HG02678 (cell line): Measurements from ENCODE around the gene OR2T3.
"Not testable (repeated sequence)": the region's sequence is repeated elsewhere in the genome, so short reads cannot be mapped to it uniquely, and the experiment has no call there.

Experiments used
- ATAC-seq: cut with Tn5 transposase; IDR thresholded peaks from one replicate; pipeline ENCODE4 v1.9.1; 2021; ENCODE audit warnings: mild to moderate bottlenecking, moderate library complexity; ENCODE audit not compliant: unreplicated experiment

OR2T3 gene, protein sequence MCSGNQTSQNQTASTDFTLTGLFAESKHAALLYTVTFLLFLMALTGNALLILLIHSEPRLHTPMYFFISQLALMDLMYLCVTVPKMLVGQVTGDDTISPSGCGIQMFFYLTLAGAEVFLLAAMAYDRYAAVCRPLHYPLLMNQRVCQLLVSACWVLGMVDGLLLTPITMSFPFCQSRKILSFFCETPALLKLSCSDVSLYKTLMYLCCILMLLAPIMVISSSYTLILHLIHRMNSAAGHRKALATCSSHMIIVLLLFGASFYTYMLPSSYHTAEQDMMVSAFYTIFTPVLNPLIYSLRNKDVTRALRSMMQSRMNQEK

DNA sequence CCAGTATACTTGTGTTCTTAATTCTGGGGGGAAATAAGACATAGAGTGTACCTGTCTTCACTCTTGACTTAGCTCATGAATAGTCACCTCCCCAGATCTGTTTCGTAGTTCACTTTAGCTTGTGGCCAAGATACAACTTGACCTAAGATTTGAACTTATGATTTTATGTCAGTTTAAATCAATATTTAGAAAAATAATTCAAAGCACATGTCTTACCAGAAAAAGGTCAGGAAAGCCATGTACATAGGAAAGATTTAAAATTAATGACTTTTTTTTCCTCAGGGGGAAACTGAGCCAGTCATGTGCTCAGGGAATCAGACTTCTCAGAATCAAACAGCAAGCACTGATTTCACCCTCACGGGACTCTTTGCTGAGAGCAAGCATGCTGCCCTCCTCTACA is at the start of gene OR2T3:
Gene OR2T3, plus strand, starts transcription at position 301 of the 400 bp plus-strand sequence. Its CDS starts 0 bp downstream, at position 301.
- ATAC-seq: not testable (repeated sequence)

DNA sequence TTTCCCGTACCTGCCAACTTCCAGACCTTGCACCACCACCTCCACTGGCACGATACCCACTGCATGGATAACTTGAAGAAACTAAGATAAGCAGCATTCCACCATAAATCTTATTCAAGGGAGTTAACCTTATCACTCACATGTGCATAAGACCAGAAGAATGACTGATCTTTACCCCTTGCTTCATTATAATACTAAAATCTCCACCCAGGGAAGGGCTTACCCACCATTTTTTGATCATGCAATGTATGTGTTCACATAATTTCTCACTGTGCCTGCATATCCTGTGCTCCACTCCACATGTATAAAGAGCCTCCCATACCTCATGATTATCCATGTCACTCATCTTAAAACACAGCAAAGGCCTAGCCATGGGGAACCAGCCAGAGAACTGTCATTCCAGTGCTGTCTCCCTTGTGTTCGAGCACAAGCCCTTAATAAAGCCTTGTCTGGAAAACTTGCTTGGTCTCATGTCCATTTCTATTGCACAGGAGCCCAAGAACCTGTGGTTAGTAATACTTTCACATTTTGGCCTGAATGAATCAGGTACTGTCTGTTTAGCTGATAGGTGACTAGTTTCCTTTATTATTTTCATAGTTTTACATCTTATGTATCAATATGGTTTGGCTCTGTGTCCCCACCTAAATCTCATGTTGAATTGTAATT is 45.5 kb upstream of the OR2T3 start:
- ATAC-seq: peak; percentile 49

DNA sequence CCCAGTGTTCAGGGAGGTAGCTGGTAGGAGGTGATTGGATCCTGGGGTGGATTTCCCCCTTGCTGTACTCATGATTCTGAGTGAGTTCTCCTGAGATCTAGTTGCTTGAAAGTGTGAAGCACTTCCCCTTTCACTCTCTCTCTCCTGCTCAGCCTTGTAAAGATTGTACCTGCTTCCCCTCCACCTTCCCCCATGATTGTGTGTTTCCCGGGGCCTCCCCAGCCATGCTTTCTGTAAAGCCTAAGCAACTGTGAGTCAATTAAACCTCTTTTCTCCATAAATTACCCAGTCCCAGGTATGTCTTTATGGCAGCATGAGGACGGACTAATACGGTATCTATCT is 45.0 kb upstream of the OR2T3 start:
- peak; percentile 97 for ATAC-seq

DNA sequence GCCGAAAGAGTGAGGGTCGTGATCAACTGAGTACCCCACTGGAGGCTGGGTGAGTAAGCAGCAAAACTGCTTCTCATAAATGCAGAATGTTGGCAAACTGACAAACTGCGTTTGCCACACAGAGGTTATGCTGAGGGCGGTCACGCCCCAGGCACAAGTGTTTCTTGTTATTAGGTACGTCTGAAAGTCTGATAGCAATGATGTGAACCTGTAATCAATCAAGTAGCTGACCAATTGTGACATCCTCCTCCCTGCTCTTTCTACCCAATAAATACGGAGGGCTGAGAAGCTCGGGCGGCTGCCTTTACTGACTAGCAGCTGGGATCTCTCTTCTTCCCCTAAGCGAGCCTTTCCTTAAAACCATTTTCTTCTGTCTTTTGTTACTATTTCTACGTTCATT is 41.5 kb upstream of the OR2T3 start:
- not testable (repeated sequence) for ATAC-seq

DNA sequence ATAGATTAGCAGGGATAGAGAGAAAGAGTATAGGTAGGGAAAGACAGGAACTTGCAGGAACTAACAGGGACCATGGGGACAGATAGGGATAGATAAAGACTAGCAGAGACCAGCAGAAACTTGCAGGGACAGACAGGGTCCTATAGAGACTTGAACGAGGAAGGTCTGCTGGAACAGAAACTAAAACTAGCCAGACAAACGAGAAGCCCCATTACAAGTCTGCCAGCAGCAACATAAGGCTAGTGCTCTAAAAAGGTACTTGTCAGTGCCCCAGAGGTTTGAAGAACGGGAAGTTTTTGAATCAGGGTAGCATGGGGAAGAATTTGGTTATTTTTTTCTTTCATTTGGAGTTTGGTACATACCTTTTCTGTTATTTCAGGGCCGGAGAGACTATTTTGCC is 41.0 kb upstream of the OR2T3 start:
- ATAC-seq: not testable (repeated sequence)

DNA sequence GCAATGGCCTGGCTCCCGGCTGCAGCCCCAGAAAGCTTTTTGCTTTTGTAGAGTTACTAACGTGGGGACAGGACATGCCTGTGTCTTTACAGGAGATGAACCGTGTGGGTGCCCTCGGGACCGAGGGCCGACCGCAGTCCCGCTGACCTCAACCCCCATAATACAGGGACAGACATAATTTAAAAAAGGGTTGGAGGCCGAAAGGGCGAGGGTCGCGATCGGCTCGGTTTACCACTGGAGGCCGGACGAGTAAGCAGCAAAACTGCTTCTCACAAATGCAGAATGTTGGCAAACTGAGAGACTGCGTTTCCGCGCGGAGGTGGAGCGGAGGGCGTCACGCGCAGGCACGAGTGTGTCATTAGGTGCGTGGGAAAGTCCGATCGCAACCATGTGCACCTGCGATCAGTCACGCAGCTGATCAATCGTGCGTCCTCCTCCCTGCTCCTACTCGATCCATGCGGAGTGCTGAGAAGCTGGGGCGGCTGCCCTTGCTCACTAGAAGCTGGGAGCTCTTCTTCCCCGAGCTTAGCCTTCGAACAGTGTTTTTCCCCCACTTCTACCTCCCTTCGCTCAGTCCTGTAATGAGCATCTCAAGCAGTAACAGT is 39.2 kb upstream of the OR2T3 start:
- ATAC-seq: not testable (repeated sequence)

DNA sequence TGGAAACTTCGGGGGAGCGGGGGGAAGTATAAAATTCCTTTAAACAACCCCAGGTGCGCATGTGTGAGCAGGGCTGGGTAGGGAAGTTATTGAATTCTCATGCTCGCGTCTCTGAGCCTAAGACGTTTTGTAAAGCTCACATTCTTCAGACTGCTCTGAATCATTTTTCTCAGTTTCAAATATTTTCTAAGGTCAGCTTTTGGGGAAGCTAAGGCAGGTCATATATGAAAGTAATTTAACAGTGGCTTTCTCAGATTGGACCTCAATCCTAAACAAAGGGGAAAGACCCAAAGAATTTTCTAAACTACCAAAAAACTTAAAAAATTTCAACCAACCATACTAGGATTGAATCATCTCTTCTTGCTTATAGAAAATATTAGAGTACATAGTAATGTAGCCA is 38.2 kb upstream of the OR2T3 start:
- not testable (repeated sequence) for ATAC-seq

DNA sequence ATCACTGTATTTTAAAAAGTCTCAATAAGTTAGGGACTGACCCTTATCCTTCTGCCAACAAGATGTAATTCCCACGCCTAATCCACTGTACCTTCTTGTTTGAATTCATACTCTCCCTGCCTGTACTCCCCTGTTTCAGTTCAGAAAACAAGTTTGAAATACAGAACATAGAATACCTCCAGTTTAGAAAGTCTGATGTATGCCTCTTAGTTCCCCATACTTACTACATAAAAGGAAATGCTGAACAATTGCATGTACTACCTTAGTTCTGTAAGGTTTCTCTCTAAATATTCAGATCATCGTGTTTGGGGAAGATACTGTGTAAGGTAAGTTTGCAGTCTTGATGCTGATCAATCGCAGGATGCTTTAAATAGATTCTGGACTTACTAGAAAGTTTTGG is 36.8 kb upstream of the OR2T3 start:
- peak; percentile 53 for ATAC-seq

DNA sequence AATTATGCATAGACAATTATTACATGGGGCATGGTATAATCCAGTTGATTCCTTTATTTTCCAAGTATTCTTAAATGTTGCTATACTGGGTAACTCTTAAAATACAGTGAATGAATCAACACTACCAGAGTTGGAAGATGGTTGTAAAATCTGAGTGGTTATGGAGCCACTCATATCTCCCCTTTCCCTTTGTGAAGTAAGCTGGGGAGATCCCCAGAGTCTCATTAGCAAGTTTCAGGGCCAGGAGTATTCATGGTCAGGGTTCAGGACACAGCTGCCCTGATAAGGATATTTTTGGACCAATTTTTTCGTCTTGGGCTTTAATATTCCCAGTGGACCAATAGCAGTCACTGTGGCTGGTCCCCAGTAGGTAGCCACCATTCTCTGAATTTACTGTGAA is 34.5 kb upstream of the OR2T3 start:
- not testable (repeated sequence) for ATAC-seq

DNA sequence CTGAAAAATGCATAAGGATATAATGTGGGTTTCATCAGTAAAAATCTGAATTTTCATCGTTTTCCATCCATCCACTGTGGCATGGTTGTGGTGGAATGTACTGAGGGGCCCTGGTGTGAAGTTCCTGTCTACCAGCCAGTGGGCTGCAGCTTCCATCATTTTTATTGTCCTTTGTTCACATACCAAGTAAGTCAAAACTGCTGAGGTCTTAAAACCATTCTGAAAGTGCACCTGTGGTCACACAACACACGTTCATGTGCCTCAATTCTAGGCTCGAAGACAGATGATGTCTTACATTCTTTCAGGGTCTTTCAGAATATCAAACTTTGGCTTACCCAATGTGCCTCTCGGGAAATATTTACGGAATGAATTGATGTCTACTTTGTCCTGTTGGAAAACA is 33.9 kb upstream of the OR2T3 start:
- not testable (repeated sequence) for ATAC-seq

DNA sequence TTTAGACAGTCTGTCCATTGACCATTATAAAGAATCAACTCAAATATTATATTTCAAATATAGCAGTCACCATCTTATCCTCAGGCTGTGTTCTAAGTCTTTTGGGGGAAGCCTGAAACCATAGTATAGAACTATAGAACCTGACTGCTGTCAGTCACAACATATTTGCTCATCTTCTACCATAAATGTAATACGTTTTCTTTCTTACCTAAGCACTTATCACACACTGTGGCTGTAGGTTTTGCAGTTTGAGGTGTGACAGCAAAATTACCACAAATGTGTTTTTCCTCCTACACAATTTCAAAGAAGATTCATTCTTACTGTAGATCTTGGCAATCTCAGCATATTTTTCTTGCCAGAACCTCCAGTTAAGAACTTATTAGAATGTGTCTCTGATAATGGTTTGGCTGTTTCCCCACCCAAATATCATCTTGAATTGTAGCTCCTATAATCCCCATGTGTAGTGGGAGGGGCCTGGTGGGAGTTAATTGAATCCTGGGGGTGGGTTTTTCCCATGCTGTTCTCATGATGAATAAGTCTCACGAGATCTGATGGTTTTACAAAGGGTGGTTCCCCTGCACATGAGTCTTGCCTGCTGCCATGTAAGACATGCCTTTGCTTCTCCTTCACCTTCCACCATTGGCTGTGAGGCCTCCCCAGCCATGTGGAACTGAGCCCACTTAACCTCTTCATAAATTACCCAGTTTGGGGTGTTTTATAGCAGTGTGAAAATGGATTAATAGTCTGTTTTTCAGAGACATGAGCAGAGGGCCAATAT is 30.5 kb upstream of the OR2T3 start:
- ATAC-seq: not testable (repeated sequence)

DNA sequence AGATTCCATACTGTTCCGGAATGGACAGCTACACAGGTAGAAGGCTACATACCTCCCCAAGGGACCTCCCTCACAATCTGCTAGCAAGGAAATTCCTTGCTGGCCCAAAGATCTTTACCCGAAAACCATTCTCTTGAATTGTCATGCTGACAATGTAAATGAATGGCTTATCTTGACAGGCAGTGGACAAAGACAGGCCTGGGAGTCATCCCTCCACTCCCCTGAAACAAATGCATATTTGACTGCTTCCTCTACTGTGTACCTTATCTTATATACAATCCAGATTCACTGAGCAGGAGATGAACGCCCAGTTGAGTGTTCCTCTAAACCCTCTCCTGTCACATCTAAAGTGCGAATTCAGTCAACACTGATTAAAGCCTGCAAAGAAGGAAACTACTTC is 28.5 kb upstream of the OR2T3 start:
- not testable (repeated sequence) for ATAC-seq

DNA sequence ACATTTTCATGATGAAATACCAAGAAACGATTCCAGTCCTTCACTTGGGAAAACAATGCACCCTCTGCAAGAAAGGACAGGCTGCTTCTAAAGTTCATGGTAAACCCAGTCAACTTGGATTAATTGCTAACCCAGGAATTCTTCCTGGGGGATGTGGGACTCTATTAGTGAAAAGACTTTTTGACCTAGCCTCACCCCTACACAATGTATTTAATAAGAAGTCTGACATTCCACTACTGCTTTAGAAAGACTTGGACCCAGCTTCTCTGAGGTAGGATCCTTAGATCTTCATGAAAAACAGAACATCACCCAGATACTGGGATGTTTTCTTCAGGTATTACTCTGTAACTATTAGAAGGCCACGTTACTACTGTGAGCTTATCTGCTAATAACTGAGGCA is 27.8 kb upstream of the OR2T3 start, which contains the start of gene OR2T2:
Gene OR2T2, plus strand, starts transcription at position 239 of the 400 bp plus-strand sequence. CDS start 7,161 bp downstream, outside the sequence.
- ATAC-seq: not testable (repeated sequence)

DNA sequence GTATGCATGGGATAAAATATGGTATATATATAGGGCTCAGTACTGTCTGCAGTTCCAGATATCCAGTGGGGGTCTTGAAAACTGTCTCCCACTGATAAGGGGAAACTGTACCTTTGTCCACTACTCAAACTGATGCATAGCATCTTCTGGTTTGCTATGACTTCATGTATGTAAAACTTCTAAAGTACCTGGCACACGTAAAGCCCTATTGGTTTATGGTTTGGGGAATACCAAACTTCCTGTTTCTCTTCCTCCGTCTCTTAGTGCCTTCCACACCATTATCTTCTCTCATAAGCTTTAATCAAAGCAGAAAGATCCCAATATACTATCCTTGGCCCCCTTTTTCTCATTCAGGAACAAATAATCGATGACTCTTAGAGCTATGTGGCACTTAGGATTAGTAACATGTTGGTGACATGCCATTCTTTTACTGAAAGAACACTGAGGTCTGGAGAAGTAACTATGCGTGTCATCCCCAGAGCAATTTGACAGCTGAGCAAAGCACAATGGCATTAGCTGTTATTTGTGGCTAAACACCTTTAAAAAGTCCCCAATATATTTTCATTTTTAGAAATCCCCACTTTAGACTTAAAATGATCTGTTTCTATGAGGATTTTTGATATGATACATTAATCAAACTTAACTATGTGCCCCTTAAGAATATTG is 24.6 kb upstream of the OR2T3 start:
- ATAC-seq: peak; percentile 64

DNA sequence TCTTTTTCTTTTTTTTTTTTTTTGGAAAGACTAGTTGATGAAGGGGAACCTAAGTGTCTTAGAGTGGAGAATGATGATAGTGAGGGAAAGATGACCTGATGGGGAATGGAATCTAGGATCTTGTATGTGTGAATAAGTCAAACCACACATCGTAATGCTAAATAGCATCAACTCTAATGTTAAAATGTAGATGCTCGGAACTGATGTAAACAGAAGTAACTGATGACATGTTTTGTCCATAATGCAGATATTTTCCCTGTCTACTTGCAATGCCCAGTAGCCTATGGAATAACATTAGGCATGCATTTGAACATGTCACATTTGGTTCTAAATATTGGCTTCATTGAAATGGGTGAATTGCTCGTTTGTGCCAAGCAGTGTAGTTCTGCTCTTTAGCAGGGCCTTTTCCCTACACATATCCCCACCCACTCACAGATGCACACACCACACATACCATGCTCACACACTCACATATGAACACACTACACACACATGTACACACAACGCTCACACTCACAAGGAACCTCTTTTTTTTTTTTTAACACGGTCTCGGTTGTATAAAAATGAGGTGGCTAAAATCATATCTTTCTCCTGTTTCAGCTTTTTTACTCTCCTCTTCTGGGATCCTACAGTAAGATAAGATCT is 23.2 kb upstream of the OR2T3 start:
- ATAC-seq: not testable (repeated sequence)

DNA sequence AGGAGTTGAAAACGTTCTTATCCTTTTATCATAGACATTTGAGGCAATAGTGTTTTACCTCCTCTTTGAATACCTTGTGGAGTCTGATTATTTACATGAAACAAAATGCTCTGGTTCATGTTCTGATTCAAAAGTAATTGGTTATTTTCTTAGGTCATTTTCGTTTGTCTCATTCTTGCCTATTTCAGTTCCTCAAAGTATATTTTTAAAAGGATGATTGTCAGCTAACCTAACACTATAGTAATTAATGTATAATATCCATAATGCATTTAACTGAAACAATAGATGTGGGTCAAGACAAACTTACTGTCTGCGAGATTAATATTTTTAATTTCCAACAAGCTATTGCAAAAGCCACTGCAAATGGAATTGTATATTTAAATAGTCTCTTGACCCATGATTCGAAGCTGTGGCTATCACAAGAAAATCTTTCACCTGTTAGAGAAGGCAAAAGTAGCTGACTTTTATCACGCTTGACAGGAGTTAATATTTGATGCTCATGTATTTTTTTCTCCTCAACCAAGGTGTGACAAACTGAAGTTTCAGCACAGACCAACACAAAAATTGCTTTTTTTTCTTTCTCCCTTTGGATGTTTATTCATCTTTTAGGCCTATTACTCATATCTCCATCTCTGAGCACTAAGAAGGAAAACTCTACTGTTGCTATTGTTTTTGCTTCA is 22.5 kb upstream of the OR2T3 start:
- ATAC-seq: peak; percentile 39

DNA sequence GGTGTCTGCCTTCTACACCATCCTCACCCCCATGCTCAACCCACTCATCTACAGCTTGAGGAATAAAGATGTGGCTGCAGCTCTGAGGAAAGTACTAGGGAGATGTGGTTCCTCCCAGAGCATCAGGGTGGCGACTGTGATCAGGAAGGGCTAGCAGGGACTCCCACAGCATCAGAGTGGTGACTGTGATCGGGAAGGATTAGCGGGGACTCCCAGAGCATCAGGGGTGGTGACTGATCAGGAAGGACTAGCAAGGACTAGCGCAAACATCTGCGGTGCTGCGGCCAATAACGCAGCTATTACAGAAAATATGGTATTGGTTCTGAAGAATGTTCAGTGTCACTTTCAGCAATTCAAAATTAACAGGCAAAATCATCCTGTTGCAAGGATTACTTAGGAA is 19.5 kb upstream of the OR2T3 start:
- not testable (repeated sequence) for ATAC-seq

DNA sequence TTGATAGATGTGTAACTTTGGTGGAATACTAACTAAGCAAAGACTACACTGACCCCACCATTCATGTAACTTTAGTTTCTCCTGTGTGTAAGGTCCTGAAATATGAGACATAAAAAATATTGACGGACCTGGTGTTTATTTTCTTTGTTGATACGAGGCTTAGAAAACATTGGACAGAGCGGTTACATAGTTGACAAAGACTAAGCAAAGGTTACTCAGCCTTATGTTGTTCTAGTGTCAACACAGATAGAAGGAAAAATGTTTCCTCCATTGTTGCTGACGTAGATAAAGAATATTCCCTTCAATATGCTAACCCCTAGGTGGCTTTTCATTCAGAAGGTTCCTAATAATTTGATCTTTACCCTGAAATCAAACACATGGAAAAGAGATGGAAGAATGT is 18.1 kb upstream of the OR2T3 start:
- ATAC-seq: not testable (repeated sequence)

DNA sequence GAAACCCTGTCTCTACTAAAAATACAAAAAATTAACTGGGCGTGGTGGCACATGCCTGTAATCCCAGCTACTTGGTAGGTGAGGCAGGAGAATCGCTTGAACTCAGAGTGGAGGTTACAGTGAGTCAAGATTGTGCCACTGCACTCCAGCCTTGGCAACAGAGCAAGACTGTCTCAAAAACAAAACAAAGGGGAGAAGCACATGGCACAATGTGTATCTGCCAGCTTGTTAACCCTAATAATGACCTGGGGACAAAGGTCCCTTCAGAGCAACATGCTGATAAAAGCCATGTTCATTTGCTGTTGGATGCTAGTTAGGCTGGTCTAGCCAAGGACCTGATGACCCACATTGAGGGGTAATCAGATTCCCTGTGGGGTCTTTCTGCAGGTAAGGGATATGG is 16.5 kb upstream of the OR2T3 start:
- not testable (repeated sequence) for ATAC-seq
